Hepatic stellate cell (primary cell): ENCODE data around the gene ITPR2.

Source experiments
- DNase-seq: peaks from one replicate; pipeline ENCODE4 v3.0.0; 2011; ENCODE audit warnings: low spot score

ITPR2 gene

GRCh38 chr12:26754148-26754547 is 78.8 kb downstream of the ITPR2 start:
- no peak for DNase-seq

DNA sequence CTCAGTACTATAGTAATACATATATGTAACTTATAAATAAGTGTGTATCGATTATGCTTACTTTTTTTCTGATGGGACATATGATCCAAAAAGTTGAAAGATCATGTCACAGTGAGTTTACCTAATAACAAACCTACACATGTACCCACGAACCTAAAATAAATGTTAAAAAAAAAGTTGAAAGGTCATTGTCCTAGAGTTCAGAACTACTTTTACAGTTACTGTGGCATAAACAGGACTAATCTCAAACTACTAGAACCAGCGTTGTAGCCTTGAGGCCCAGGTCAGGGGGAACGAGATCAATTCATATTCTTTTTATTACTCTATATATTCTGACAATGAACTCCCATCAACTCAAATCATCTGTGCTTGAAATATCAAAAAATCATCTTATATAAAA is 81.8 kb downstream of the ITPR2 start:
- DNase-seq, result no peak

- DNase-seq, result no peak
These were observed 82.3 kb downstream of the ITPR2 start for GRCh38 chr12:26750531-26751175.

DNA sequence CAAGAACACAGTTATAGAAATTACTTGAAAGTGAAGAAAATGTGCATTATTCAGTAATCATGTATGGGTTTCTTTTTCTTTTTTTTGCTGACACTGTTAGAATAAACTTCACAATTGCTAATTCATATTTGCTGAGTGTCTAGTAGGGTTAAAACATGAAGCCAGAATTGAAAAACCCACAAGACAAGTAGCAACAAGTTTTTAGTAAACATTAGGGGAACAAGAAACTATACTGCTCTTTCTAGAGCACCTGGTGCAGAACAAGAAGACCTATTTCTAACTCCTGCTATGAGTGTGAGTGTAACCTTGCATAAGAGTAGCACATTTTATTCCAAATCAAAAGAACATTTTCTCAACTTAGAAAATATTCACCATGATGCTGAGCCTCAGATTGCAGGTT is 83.2 kb downstream of the ITPR2 start:
- no peak for DNase-seq

DNA sequence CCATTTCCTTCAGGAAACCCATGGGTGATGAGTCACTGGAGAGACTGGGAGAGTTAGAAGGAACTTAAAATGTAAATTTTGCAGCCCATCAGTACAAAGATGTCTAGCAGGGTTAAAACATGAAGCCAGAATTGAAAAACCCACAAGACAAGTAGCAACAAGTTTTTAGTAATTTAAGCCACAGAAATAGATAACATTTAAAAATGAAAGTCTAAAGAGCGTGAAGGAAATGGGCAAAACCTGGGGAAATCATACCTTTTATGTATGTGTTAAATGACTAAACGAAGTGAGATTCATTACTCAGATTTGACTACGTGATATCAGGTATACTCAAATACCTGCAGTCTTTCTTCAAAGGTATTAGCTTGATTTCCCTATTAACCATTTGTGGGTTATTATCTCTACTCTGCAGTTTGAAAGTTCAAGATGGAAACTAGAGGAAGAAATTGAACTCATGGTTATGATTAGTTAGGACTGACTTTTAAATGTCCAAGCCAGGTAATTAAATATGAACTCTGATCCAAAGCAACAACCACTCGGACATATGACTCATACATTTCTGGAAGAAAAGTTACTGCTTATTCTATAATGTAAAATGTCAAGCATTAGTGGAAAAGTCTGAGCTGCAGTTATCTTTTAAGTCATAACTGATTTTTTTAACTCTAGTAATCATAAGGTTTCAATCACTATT is 84.1 kb downstream of the ITPR2 start:
- peak; percentile 14 for DNase-seq

GRCh38 chr12:26748412-26748740 is 84.6 kb downstream of the ITPR2 start:
- DNase-seq, result no peak

GRCh38 chr12:26746121-26746714 is 86.8 kb downstream of the ITPR2 start:
- DNase-seq, result peak; percentile 68

- DNase-seq, result no peak
These were observed 88.1 kb downstream of the ITPR2 start for GRCh38 chr12:26744697-26745440.

GRCh38 chr12:26744042-26744626 is 88.9 kb downstream of the ITPR2 start:
- DNase-seq, result no peak

GRCh38 chr12:26741584-26742227 is 91.3 kb downstream of the ITPR2 start:
- no peak for DNase-seq

DNA sequence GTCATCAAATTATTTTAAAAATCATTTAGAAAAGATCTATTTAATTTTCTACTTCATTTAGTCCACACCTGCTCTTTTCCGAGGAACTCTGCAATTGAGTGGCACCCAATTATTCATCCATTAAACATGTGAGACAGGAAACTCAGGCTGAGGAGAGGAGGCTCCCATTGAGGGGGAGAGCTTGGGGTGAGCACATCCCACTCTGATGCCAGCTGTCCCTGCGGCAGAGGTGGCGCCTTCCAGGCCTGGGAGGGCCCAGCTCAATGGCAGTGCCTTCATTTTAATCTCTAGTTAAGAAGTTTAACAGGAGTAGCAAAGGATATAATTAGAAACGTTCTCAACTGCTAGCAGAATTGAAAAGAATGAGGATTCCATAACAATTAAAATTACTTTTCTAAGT is 92.0 kb downstream of the ITPR2 start:
- DNase-seq, result no peak

DNA sequence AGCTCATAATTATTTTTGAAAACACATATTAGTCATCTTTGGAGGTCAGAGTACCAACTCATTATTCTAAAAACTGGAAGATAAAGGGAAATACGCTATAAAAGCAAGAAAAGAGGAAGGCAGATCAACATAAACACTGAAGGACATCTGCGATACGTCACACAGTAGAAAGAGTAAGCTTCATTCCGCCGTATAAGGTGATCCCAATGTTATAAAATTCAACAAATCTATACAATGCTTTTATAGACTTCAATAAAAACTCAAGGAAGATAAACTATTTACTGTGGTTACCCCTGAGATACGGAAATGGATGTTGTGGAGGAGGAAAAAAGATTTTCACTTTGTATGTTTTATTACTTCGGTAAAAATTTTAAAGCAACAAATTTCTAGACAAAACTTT is 92.6 kb downstream of the ITPR2 start:
- no peak for DNase-seq

- DNase-seq, result no peak
These were observed 95.4 kb downstream of the ITPR2 start for GRCh38 chr12:26737487-26738030.

- DNase-seq, result no peak
These were observed 96.2 kb downstream of the ITPR2 start for GRCh38 chr12:26736563-26737486.

DNA sequence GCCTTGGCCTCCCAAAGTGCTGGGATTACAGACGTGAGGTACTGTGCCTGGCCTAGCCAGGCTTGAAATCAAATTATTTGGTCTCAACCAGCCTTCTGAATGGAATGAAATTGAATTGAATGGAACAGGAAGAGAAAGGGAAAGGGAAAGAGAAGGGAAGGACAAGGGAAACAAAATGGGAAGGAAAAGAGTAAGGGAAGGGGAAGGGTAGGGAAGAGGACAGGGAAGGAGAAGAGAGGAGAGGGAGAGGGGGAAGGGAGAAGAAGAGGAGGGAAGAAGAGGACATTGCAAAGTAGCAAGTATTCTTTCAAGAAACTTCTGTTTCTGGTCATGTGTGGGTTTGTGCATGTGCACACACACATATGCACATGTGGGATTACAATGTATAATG is 97.8 kb downstream of the ITPR2 start:
- DNase-seq, result no peak

DNA sequence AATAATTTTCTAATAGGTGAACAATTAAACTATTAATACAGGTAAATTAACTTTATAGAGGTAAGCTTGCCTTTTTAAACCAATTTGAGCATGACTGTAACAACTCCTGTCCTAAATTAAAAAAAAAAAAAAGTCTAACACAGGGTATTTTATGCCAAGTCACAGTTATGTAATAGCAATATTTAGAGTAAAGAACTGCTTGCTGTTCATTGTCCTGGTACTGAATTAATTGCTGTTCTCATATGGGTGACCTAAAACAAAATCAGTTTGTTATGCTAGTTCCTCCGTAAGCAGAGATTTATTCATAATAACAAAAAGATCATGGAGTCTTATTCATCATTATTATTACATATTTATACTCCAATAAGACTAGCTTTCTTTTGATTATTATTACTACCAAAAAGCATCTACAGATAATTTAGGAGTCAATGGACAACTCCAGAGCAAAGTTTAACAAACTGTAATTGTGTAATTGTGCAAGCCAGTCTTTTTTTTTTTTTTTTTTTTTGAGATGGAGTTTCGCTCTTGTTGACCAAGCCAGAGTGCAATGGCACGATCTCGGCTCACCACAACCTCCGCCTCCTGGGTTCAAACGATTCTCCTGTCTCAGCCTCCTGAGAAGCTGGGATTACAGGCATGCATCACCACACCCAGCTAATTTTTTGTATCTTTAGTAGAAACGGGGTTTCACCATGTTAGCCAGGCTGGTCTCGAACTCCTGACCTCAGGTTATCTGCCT is 98.3 kb downstream of the ITPR2 start:
- DNase-seq, result no peak

DNA sequence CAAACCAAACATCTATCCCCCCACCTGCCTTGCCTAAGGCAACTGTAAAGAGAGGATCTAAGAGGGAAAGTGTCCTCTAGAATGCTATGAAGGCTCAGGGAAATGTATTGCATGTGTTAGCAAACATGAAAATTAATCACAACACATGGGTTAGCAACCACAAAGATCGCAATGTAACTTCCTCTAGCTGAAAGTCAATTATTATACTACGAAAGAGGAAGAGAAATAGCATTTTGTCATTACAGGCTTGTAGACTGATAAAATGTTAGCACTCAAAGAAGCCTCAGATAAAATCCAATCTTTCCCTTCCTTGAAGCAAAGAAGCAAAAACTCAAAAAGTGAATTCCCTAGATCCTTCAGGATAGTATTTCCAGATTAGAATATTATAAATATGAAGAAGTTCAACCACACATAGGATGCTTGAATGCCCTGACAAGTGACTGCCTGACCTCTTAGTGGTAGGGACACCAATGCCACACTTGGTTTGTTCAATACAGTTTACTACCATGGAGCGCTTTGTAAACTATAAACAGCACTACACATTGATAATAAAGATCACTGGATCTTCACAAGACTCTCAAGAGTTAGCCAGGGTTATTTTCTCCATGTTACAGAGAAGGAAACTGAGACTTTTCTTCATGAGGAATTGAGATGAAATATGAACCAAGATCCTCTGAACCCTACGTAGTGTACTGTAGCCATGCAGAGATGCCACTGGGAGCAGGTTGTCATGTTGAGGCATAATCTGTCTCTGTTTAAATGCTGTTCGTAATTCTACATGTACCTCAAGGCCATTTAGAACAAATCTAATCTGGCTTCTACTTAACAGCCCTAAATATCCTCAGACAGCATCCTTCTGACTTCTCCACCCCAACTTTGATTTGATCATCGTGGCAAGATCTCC is 100.7 kb downstream of the ITPR2 start:
- no peak for DNase-seq

- DNase-seq, result no peak
These were observed 102.3 kb downstream of the ITPR2 start for GRCh38 chr12:26730481-26731350.
